Cardiac muscle cell (in vitro differentiated cells and primary cell): Measurements from ENCODE around the gene MARCHF7. TPM values are rescaled to one million over a fixed set of nuclear protein-coding genes. Genes with fewer than 3 reads are reported as not detected.

Source experiments
- DNase-seq, 2 donors: peaks; one replicate each; pipeline versions ENCODE4 v3.0.0 to v3.0.0-alpha.2; 2010 to 2017; ENCODE audit warnings: low read depth in 1 of 2, low spot score in 1 of 2
- H3K27ac ChIP-seq: fragments of 200-600 bp; sonication (generic); 2 replicates; pipeline ENCODE4 v1.5.1; 2016
- H3K27me3 ChIP-seq: fragments of 200-600 bp; sonication (generic); 2 replicates; pipeline ENCODE4 v1.6.0; 2016; ENCODE audit warnings: control low read depth
- H3K36me3 ChIP-seq: fragments of 200-600 bp; sonication (generic); 2 replicates; pipeline ENCODE4 v1.5.1; 2016; ENCODE audit warnings: control low read depth
- H3K4me1 ChIP-seq: fragments of 200-600 bp; sonication (generic); 2 replicates; pipeline ENCODE4 v1.8.1; 2017; ENCODE audit warnings: low read depth, mild to moderate bottlenecking, mixed run types
- H3K4me3 ChIP-seq: fragments of 200-600 bp; sonication (generic); 2 replicates; pipeline ENCODE4 v1.5.1; 2016; ENCODE audit warnings: mild to moderate bottlenecking
- H3K9me3 ChIP-seq: fragments of 200-600 bp; sonication (generic); 2 replicates; pipeline ENCODE4 v1.5.1; 2017; ENCODE audit warnings: low read depth, mild to moderate bottlenecking, control low read depth
- CTCF ChIP-seq: IDR thresholded peaks from 2 replicates; pipeline ENCODE4 v1.5.1; 2012; ENCODE audit warnings: low read depth, mild to moderate bottlenecking, low read length
- polyA plus RNA-seq: library from polyadenylated mRNA; unstranded; fragments of >200 nt; fragmentation: Nextera tagmentation; extraction: Ambion mirVana; gene quantifications from 2 replicates; pipeline ENCODE4 v1.2.1, GENCODE V29; 2016
- total RNA-seq: library from RNA; depleted of rRNA; stranded (reverse); fragments of >200 nt; gene quantifications from 2 replicates; pipeline ENCODE4 v1.2.3, GENCODE V29; 2016

MARCHF7 gene
- total and polyA plus RNA-seq, 2 experiments from 2014 or later = 118 to 155 TPM

- no peaks in the 10 kb centered on the region for H3K9me3 ChIP-seq
These were observed 28.5 kb upstream of the MARCHF7 start for GRCh38 chr2:159683817-159684216.

GRCh38 chr2:159684796-159685195 lies 27.5 kb upstream of the MARCHF7 start:
- Histone ChIP-seq H3K4me3 (no peak overlapping the region), H3K9me3 (no peaks in the 10 kb centered on the region), H3K27me3 (no peaks in the 10 kb centered on the region), H3K4me1 (no peaks in the 10 kb centered on the region), H3K36me3 (no peaks in the 10 kb centered on the region), H3K27ac (no peak overlapping the region)
- no peak for TF ChIP-seq CTCF
- peak in 1 of 2 donors; percentile 66 for DNase-seq

More at GRCh38 chr2:159683817-159684216, 28.5 kb upstream of the MARCHF7 start:
- Histone ChIP-seq H3K27me3 (no peaks in the 10 kb centered on the region), H3K4me1 (no peaks in the 10 kb centered on the region), H3K27ac (no peak overlapping the region), H3K36me3 (no peaks in the 10 kb centered on the region), H3K4me3 (no peak overlapping the region)
- no peak for TF ChIP-seq CTCF
- no peak for DNase-seq

GRCh38 chr2:159694500-159695040 lies 17.7 kb upstream of the MARCHF7 start:
- H3K27ac ChIP-seq = no peak overlapping the region
- no peak for TF ChIP-seq CTCF
- H3K4me3 ChIP-seq = no peak overlapping the region
- no peaks in the 10 kb centered on the region for H3K9me3 ChIP-seq
- H3K27me3 ChIP-seq = no peaks in the 10 kb centered on the region
- no peak for DNase-seq
- no peaks in the 10 kb centered on the region for H3K36me3 ChIP-seq
- no peaks in the 10 kb centered on the region for H3K4me1 ChIP-seq

- H3K4me1 ChIP-seq = no peaks in the 10 kb centered on the region
- H3K36me3 ChIP-seq = no peaks in the 10 kb centered on the region
- H3K27ac ChIP-seq = no peak overlapping the region
- no peak for DNase-seq
- no peaks in the 10 kb centered on the region for H3K9me3 ChIP-seq
- no peaks in the 10 kb centered on the region for H3K27me3 ChIP-seq
- no peak for TF ChIP-seq CTCF
- H3K4me3 ChIP-seq = no peak overlapping the region
These were observed 16.4 kb upstream of the MARCHF7 start for GRCh38 chr2:159695795-159696448.

GRCh38 chr2:159703491-159703890 lies 8.8 kb upstream of the MARCHF7 start:
- Histone ChIP-seq H3K4me3 (no peak overlapping the region), H3K27me3 (no peaks in the 10 kb centered on the region), H3K36me3 (no peaks in the 10 kb centered on the region), H3K4me1 (peaks cover 10% of the 10 kb centered on the region), H3K9me3 (no peaks in the 10 kb centered on the region), H3K27ac (no peak overlapping the region)
- no peak for DNase-seq
- TF ChIP-seq CTCF = no peak
